ENCODE data around the gene PAPSS2. TPM values are rescaled to one million over a fixed set of nuclear protein-coding genes. Genes with fewer than 3 reads are reported as not detected.

PAPSS2 gene
- total RNA-seq, 2 donors from 2014 or later: 15.7 to 20.2 TPM

GRCh38 chr10:87613751-87614150 lies 45.9 kb upstream of the PAPSS2 start:
- peaks cover 5% of the 10 kb centered on the region for H3K4me1 Mint-ChIP-seq
- Histone ChIP-seq H3K27me3 (ENCODE audit: control insufficient read depth, insufficient read depth, low read length, poor library complexity, severe bottlenecking) (no peaks in the 10 kb centered on the region), H3K9ac (ENCODE audit: extremely low read depth, low read length, poor library complexity, severe bottlenecking) (no peak overlapping the region), H3K9me3 (ENCODE audit: control insufficient read depth, low read length) (peaks cover 26% of the 10 kb centered on the region), H3K27ac (ENCODE audit: low read depth, low read length) (no peak overlapping the region), H3K4me1 (ENCODE audit: control insufficient read depth, insufficient read depth, low read length) (no peaks in the 10 kb centered on the region), H3K4me3 (ENCODE audit: low read length) (no peak overlapping the region), H3K36me3 (ENCODE audit: control insufficient read depth, insufficient read depth, low read length) (no peaks in the 10 kb centered on the region)
- 93 to 100% methylated on average over 1 of the region's 2 CpGs for WGBS, 2 experiments (ENCODE audit: insufficient coverage in 1 of 2, insufficient read length in 1 of 2)
- no peak overlapping the region for H3K4me3 Mint-ChIP-seq
- H3K27me3 Mint-ChIP-seq (ENCODE audit: insufficient read depth): peaks cover 2% of the 10 kb centered on the region
- TF ChIP-seq CTCF (conservative IDR thresholded peaks at IDR 0.05): no peak
- H3K36me3 Mint-ChIP-seq (ENCODE audit: low read depth): peaks cover 18% of the 10 kb centered on the region
- no peak overlapping the region for H3K27ac Mint-ChIP-seq
- peaks cover 30% of the 10 kb centered on the region for H3K9me3 Mint-ChIP-seq
- no peak for DNase-seq

DNA sequence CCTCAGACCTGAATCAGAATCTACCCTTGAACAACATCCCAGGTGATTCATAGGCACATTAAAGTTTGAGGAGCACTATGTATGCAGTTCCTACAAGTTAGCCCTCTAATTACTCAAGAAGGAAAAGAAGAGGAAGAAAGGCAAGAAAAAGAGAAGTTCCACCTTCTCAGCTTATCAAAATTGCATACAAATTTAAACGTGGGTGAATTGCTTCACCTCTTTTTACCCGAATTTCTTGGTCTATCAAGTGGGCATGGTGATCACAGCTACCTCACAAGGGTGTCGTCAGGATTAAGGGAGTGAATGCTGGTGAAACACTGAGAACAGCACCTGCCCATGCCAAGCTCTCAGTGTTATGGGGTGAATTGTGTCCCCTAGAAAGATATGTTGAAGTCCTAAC lies 43.8 kb upstream of the PAPSS2 start:
- peaks cover 21% of the 10 kb centered on the region for H3K9me3 ChIP-seq (ENCODE audit: control insufficient read depth, low read length)
- no peak overlapping the region for H3K4me3 ChIP-seq (ENCODE audit: low read length)
- H3K9ac ChIP-seq (ENCODE audit: extremely low read depth, low read length, poor library complexity, severe bottlenecking): no peak overlapping the region
- no peak for TF ChIP-seq CTCF (conservative IDR thresholded peaks at IDR 0.05)
- no peak overlapping the region for H3K27ac ChIP-seq (ENCODE audit: low read depth, low read length)
- WGBS, 2 experiments (ENCODE audit: insufficient coverage in 1 of 2, insufficient read length in 1 of 2): 53 to 54% methylated on average over 3 of the region's 3 CpGs
- Mint-ChIP-seq H3K36me3 (ENCODE audit: low read depth) (peaks cover 14% of the 10 kb centered on the region), H3K27me3 (ENCODE audit: insufficient read depth) (peaks cover 2% of the 10 kb centered on the region), H3K9me3 (peaks cover 21% of the 10 kb centered on the region), H3K27ac (no peak overlapping the region), H3K4me1 (peaks cover 11% of the 10 kb centered on the region), H3K4me3 (no peak overlapping the region)
- no peaks in the 10 kb centered on the region for H3K27me3 ChIP-seq (ENCODE audit: control insufficient read depth, insufficient read depth, low read length, poor library complexity, severe bottlenecking)
- peaks cover 3% of the 10 kb centered on the region for H3K4me1 ChIP-seq (ENCODE audit: control insufficient read depth, insufficient read depth, low read length)
- no peak for DNase-seq
- no peaks in the 10 kb centered on the region for H3K36me3 ChIP-seq (ENCODE audit: control insufficient read depth, insufficient read depth, low read length)

GRCh38 chr10:87617503-87617902 lies 42.2 kb upstream of the PAPSS2 start:
- Mint-ChIP-seq H3K4me3 (no peak overlapping the region), H3K27ac (no peak overlapping the region), H3K4me1 (peaks cover 14% of the 10 kb centered on the region), H3K36me3 (ENCODE audit: low read depth) (no peaks in the 10 kb centered on the region), H3K27me3 (ENCODE audit: insufficient read depth) (peaks cover 2% of the 10 kb centered on the region), H3K9me3 (peaks cover 5% of the 10 kb centered on the region)
- H3K9ac ChIP-seq (ENCODE audit: extremely low read depth, low read length, poor library complexity, severe bottlenecking): no peak overlapping the region
- H3K9me3 ChIP-seq (ENCODE audit: control insufficient read depth, low read length): peaks cover 4% of the 10 kb centered on the region
- WGBS, 2 experiments (ENCODE audit: insufficient coverage in 1 of 2, insufficient read length in 1 of 2): 87 to 92% methylated on average over 1 of the region's 1 CpG
- H3K27ac ChIP-seq (ENCODE audit: low read depth, low read length): no peak overlapping the region
- TF ChIP-seq CTCF (conservative IDR thresholded peaks at IDR 0.05): no peak
- no peaks in the 10 kb centered on the region for H3K36me3 ChIP-seq (ENCODE audit: control insufficient read depth, insufficient read depth, low read length)
- peaks cover 3% of the 10 kb centered on the region for H3K4me1 ChIP-seq (ENCODE audit: control insufficient read depth, insufficient read depth, low read length)
- no peak overlapping the region for H3K4me3 ChIP-seq (ENCODE audit: low read length)
- DNase-seq: no peak
- no peaks in the 10 kb centered on the region for H3K27me3 ChIP-seq (ENCODE audit: control insufficient read depth, insufficient read depth, low read length, poor library complexity, severe bottlenecking)

Measured in endodermal cell (in vitro differentiated cells).